Left lobe of liver (tissue), 2 donors: ENCODE data around the gene FNDC10. TPM values are rescaled to one million over a fixed set of nuclear protein-coding genes. Genes with fewer than 3 reads are reported as not detected.
"Not testable (repeated sequence)": the region's sequence is repeated elsewhere in the genome, so short reads cannot be mapped to it uniquely, and the experiment has no call there.

Experiments used
- ATAC-seq: fragments of 200-7000 bp; cut with Tn5 transposase; one replicate; pipeline ENCODE4 v1.9.1; 2020; ENCODE audit warnings: mild to moderate bottlenecking, moderate library complexity
- DNase-seq: peaks from one replicate; pipeline ENCODE4 v3.0.0-alpha.2; 2020; ENCODE audit warnings: low spot score
- total RNA-seq: library from RNA; stranded (reverse); gene quantifications from one replicate; pipeline ENCODE4 v1.2.1, GENCODE V29; 2021
- donor health status: DM: no; HTN: no; CAD: no; lungs with moderate emphysema.
- donor health status: DM: no; HTN: yes; CAD: no.

Gene FNDC10
- total RNA-seq, 1 donor from 2014 or later = 0.58 TPM

DNA sequence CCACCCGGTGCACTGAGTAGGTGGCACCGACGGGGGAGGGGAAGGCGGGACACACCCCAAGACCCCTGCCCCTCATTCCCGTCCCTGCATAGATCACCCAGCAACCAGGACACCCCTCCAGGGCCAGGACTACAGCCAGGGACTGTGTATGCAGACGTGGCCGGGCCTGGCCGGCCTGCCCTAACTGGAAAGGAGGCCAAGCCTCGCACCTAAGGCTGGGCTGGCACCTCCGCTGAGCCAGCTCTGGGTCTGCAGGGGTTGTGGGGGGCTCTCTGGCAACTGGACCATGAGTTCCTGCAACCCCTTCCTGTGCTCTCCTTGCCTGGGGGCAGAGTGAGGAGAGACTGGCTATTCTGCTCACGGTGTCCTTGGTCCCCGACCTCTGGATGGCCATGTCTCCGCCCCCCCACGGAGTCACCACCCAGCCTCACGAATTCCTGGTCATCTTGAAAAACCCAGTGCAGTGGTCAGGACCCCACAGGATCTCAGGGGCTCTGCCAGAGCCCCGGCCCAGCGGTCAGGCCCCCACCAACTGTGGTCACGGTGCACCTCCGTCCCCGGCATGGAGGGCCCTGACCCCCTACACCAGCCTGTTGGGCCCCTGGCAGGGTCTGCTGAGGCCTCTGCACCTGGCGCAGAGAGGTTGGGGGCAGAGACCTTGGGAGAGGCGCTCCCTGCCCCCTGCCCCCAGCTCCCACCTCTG is 1.1 kb upstream of the FNDC10 start:
- no peak for DNase-seq

DNA sequence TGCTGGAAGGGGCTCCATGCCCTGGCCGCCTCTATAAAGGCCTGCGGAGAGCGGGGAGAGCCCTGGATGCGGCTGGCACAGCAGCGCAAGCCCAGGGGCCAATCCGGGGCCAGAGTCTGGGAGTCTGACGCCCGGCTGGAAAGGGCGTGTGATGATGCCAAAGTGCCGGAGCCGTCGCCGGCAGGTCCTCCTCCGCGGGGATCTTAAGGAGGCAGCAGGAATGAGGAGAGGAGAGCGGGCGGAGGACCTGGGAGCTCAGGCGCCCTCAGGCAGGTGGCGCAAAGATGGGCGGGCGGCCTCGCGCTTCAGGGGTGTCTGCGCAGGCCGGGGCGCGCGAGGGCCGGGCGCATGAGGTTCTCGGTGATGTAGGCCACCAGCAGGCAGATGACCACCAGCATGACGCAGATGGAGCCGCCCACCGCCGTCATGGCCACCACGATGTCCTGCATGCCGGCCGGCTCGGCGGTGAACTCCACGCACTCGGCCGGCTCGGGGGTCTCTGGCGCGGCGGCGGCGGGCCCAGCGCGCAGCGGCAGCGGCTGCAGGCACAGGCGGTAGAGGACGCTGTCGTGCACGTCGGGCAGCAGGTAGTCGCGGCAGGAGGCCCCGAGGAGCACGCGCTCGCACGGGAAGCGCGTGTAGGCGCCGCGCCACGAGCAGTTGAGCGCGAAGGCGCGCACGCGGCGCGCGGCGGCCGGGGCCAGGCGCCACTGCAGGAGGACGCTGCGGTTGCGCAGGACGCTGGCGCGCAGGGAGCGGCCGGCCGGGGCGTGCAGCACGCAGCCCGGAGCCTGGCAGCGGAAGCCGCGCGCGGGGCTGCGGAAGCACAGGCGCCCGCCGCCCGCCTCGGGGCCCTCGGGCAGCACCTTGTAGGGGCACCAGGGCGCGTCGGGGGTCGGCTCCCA is 653 bp downstream of the FNDC10 start:
- peak; percentile 44 for ATAC-seq
- no peak for DNase-seq

More for the DNA sequence above, 1.1 kb upstream of the FNDC10 start:
- no peak for ATAC-seq

DNA sequence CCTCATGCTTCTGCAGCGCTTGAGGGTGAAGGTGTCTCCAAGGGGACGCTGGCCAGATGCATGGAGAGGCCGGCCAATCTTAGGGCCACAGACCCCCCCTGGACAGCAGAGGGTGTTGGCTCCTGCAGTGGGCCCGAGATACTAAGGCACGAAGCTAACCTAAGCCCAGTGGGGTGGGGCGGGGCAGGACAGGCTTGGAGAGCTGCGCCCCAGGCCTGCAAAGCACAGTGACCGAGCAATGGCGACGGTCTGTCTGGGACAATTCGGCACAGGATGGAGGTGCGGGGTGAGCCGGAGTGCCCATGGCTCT is 1.3 kb downstream of the FNDC10 start:
- ATAC-seq = no peak
- no peak for DNase-seq

DNA sequence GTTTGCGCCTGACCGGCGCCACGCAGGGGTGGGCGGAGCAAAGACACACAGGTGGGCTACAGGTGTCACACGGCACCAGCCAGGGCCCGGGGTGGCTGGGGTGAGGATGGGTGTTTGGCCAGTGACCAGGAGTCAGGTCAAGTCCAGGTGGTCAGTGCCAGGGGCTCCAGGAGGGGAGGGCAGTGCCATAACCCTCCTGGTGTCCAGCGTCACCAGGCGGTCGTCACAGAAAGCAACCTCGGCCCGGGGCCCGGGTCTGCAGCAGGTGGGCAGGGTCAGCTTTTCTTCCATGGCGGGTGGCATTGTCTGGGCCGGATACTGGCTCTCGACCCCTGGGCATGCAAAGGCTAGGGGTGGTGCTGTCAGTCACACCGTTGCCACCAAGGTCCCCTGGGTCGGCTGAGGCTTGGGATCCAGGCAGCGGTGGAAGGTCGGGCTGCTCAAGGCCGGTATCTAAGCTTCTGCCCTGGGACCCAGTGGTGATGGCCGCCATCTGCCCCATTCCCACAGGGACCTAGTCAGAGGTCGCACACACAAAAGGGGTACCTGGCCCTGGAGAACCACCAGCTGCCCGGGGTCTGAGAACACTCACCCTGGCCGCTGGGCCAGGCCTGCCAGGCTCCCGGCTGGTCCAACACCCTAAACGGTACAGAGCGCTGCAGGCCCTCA is 1.8 kb downstream of the FNDC10 start:
- no peak for ATAC-seq
- DNase-seq = no peak

DNA sequence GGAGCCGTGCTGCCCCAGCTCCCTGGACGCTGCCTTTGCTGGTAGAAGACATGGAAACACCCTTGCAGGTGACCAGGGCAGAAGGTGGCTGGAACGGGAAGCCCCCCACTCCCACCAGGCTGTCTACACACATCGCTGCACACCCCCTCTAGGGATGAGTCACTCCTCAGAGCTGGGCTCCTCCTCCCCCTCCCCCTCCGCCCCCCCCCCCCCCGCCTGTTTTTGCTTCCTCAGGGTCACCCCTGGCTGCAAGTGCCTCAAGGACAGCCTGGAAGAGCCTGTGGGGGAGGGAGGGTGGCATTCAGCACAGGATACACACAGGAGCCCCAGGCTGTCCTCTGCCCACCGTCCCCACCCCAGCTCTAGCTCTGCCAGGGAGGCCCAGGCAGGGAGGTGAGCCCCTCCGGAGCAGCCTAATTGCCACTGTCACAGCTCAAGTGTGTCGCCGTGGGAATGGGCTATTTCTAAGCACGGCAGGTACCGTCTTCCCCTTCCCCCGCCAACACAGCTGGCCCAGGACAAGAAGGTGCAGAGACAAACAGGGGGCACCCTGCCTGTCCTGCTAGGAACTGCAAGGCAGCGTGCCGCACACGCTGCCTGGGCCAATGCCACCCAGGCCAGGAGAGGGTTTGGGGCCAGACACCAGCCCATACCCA is 2.5 kb downstream of the FNDC10 start:
- ATAC-seq = peak; percentile 48

DNA sequence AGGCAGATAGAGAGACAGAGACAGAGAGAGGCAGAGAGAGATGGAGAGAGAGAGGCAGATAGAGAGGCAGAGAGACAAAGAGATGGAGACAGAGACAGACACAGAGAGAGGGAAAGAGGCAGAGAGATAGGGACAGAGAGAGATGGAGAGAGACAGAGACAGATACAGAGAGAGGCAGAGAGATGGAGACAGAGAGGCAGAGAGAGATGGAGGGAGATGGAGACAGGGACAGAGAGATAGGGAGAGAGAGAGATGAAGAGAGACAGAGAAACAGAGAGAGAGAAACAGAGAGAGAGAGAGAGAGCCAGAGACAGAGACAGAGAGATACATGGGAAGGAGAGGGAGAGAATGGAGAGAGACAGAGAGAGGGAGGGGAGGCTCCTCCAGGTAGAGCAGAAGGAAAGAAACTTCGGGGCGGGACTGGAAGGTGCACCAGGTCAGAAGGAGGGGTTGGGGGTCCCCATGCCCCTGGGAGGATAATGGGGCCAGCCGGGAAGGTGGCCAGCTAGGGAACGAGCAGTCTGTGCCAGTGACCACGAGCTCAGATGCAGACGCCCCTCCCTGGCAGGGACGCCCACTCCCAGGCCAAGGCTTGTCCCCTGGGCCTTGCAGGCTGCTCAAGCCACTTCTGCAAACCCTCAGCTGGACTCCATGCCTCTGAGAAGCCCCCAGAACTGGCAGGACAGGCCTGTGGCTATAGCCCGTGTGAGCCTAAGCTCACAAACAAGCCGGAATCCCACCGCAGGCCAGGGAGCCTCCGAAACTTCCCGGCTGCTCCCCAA is 3.3 kb downstream of the FNDC10 start:
- ATAC-seq (no peak), DNase-seq (no peak)

More for the DNA sequence above, 2.5 kb downstream of the FNDC10 start:
- DNase-seq = no peak

DNA sequence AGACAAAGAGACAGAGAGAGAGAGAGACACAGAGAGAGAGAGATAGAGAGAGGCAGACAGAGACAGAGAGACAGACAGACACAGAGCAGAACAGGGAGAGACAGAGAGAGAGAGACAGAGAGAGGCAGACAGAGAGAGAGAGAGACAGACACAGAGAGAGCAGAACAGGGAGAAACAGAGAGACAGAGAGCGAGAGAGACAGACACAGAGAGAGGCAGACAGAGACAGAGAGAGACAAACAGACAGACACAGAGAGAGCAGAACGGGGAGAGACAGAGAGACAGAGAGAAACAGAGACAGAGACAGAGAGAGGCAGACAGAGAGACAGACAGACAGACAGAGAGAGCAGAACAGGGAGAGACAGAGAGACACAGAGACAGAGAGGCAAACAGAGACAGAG is 4.6 kb downstream of the FNDC10 start:
- ATAC-seq, DNase-seq: not testable (repeated sequence)

DNA sequence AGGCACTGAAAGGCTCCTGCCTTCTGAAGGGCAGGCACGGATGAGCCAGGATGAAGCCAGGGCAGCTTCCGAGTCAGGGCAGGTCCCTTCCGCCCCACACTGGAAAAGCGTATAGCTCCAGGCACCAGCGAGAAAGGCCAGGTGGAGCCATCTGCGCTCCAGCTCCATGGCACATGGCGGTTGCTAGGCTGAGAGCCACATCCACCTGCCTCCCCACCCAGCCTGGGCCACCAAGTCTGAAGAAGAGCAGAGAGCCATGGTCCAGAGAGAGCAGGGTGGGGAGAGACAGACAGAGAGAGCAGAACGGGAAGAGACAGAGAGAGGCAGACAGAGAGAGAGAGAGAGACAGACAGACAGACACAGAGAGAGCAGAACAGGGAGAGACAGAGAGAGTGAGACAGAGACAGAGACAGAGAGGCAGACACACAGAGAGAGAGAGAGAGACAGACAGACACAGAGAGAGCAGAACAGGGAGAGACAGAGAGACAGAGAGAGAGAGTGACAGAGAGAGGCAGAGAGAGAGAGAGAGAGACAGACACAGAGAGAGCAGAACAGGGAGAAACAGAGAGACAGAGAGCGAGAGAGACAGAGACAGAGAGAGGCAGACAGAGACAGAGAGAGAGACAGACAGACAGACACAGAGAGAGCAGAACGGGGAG is 5.2 kb downstream of the FNDC10 start:
- DNase-seq = no peak
- no peak for ATAC-seq

DNA sequence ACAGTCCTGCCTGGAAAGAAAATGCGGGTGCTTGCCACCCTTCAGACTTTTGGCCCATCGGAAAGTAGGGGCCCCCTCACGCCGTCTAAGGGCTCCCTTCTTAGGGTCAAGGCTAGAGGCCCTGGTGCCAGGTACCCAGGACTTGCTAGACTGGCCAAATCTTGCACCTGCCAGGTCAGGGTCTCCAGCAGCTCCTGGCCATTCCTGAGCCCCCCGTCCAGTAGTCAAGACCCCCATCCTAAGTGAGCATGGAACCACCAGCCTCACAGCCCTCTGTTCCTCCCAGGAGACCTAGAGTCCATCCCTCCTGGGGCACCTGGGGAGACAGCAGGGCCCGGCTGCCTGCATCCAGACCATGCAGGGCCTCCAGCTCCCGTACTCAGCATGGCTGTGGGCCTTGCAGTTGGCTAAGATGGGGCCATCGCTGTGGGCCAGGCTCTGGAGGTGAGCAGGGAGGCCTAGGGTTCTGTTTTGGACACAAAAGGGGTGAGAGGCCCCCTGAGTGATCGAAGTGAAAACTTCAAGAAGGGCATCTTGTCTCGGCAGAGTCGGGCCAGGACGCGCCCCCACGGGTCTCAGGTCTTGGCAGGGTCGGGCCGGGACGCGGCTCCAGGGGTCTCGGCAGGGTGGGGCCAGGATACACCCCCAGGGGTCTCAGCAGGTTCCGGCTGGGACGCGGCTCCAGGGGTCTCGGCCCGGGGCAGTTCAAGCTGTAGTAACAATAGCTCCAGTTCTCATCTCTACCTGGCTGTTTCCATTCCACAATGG is 5.9 kb downstream of the FNDC10 start:
- DNase-seq = no peak
- ATAC-seq = no peak

DNA sequence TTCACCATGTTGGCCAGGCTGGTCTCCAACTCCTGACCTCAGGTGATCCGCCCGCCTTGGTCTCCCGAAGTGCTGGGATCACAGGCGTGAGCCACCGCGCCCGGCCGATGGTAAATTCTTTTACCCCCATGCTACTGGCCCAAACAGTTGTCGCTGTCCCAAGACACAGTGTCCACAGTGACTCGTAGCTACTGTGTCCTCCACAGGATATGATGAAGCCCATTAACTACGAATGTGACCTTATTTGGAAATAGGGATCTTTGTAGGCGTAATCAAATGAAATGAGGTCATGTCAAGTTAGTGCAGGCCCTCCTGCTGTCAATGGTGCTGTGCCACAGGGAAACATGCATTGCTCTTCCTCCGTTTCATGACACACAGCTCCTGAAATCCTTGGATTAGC is 8.5 kb downstream of the FNDC10 start:
- DNase-seq (no peak), ATAC-seq (no peak)

DNA sequence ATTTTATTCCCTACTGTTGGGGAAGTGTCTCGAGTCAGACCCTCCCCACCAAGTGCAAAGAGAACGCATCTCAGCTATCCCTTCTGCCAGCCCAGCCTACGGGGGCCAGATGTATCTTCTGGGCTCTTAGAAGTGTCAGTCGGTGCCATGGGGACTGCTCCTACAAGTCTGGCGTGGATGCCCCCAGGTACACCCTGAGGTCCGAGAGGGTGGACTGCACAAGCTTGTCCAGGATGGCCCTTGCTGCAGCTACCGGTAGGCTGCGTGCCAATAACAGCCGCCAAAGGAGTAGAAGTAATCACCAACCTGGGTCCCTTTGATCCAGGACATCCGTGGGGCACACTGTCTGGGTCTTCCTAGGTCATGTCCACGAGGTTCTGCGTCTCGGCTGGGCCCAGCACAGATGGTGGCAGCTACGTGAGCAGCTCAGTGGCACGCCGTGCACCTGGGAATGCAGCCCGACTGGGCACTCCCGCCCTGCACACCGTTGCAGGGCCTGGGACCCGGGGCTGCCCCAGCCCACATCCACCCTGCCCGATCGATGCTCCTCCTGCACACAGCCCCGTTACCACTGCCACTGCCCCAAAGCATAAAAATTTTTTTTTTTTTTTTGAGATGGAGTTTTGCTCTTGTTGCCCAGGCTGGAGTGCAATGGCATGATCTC is 16.5 kb downstream of the FNDC10 start:
- ATAC-seq = no peak
- no peak for DNase-seq

DNA sequence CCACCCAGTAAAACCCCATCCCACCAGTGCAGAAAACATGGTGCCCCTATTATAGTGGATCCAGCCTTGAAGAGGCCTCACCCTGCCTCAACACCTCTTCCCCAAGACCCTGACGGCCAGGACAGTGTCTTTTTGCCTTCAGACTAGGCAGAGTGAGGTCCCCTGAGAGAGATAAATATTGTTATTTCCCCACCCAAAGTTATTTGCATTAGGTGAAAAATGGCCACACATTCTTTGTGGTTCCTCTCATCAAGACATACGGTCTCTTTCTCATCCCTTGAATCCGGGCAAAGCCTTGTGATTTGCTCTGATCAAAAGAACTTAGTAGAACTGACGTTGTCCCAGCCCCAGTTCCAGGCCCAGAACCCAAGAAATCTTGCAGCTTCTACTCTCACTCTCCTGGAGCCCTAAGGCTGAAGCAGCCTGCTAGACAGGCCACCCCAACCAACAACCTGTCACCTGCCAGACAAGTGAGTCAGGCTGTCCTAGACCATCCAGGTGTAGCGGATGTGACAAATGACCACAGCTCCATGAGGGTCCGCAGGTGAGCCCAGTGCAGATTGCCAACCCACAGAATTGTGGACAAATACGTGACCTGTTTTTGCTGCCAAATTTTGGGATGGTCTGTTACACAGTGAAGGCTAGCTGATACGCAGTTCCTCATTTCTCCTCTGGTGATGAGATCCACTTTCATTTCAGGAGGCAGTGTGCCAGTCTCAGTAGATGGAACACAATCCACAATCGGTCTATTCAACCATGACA is 17.2 kb downstream of the FNDC10 start:
- DNase-seq (no peak), ATAC-seq (no peak)

DNA sequence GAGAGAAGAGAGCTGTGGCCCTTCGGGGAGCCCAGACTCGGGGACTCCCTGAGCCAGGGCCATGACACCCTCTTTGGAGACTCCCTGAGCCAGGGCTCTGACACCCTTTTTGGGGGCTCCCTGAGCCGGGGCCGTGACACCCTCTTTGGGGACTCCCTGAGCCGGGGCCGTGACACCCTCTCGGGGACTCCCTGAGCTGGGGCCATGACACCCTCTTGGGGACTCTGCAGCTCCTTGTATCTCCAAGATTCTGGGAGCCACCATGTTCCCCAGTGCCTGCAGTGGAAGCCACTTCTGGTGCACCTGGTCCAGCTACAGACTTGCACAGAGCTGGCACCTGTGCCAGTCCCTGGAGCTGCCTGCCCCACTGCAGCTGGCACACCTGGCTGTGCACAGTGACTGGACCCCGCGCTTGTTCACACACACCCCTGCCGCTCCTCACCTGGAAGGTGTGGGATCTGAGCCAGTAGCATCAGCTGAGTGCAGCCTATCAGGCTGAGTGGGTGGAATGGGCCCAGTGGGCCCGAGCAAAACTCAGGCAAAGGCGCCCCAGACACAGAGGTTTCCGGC is 21.5 kb downstream of the FNDC10 start:
- no peak for ATAC-seq
- DNase-seq = no peak

DNA sequence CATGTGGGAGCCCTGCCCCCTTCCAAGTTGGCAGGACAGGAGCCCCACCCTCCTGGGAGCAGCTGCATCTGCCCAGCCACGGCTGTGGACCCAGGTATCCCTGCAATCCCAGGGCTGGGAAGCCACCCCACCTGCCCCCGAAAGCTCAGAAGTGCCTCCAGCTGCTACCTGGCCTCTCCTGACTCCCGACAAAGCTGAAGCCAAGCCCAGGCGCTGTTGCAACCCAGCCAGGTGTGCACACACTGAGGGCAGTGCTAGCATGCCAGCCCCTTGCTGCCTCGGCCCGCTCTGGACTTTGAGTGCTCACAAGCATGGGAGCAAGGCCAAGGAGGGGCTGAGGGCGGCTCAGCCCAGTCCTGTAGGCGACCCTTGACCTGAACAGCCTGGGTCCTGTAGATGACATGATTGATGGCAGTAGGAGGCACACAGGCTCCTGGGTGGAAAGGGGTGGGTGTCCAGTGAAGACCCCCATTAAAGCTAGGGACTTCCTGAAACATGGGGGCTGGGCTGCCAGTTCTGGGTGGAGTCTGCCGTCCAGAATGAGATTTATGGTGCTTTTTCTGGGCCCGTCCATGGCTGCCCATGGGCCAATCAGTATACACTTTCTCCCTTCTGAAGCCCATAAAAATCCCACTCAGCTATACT is 22.4 kb downstream of the FNDC10 start:
- ATAC-seq = peak; percentile 18
- no peak for DNase-seq

DNA sequence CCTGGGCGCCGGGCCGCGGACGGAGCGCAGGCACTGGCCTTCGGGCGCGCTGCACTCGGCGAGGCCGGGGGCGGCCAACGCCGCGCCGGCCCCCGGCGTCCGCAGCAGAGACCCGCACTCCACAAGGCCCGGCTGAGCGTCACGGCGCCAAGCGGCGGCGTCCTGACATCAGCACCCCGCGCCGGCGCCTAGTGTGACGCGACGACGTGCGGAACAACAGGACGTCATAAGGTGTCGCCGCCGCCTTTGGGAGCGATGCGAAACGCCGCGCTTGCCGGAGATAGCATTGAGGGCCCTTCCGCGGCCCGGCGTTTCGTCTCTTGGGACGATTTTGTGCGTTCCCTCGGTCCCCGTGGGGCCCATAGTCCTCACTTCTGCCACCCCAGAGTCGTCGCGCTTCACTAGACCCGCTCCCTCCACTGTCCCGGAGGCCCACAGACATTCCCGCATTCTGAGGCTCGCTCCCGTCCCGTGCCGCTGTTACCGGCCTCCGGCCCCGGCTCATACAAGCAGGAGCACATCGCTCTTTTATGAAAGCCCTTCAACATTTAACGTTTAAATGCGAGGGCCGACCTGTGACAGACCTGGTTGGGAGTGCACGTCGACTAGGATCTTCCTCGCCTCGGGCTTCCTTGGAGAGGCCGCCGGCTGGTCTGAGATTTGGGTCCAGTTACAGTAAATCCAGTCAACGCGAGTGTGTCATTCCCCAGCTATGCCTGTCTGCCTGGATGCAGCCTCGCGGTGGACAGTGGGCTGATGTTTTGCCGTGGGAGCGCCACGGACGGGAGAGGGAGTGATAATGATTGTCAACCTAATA is 25.0 kb downstream of the FNDC10 start, which contains the start of gene SSU72:
TSS of gene SSU72 (minus strand) at position 143 of the 817 bp plus-strand sequence. CDS start 306 bp downstream, outside the sequence.
- peak; percentile 85 for ATAC-seq
- peak; percentile 92 for DNase-seq
